NCI-H2107 (cell line): Measurements from ENCODE around the gene ACOD1.
A peak's percentile ranks its signal among the peaks of the same experiment; 100 is the strongest.
"Not testable (repeated sequence)": the region's sequence is repeated elsewhere in the genome, so short reads cannot be mapped to it uniquely, and the experiment has no call there.

Source experiments
- DNase-seq: peaks from one replicate; lab custom pipeline; 2025; lab: John Stamatoyannopoulos, UW

Gene ACOD1

GRCh38 chr13:76948149-76948548, at the start of gene ACOD1:
Gene ACOD1, plus strand, starts transcription at chr13:76948511. Its CDS starts 48 bp downstream, at chr13:76948559.
- no peak for DNase-seq

- not testable (repeated sequence) for DNase-seq
Measured at GRCh38 chr13:76899066-76899465, 49.2 kb upstream of the ACOD1 start.

GRCh38 chr13:76903544-76904162, 44.7 kb upstream of the ACOD1 start:
- DNase-seq: peak; percentile 45

GRCh38 chr13:76904507-76904906, 43.8 kb upstream of the ACOD1 start:
- no peak for DNase-seq

GRCh38 chr13:76912476-76912875, 35.8 kb upstream of the ACOD1 start:
- no peak for DNase-seq

- no peak for DNase-seq
Measured at GRCh38 chr13:76913898-76914297, 34.4 kb upstream of the ACOD1 start.

- no peak for DNase-seq
Measured at GRCh38 chr13:76917095-76917494, 31.2 kb upstream of the ACOD1 start.

- DNase-seq: not testable (repeated sequence)
Measured at GRCh38 chr13:76917755-76918481, 30.4 kb upstream of the ACOD1 start.

GRCh38 chr13:76921516-76921915, 26.8 kb upstream of the ACOD1 start:
- DNase-seq: no peak

- no peak for DNase-seq
Measured at GRCh38 chr13:76925115-76925514, 23.2 kb upstream of the ACOD1 start.

- DNase-seq: no peak
Measured at GRCh38 chr13:76927955-76928354, 20.4 kb upstream of the ACOD1 start.

GRCh38 chr13:76928456-76928855, 19.9 kb upstream of the ACOD1 start:
- no peak for DNase-seq

GRCh38 chr13:76929320-76929719, 19.0 kb upstream of the ACOD1 start:
- no peak for DNase-seq

- DNase-seq: no peak
Measured at GRCh38 chr13:76929851-76930374, 18.4 kb upstream of the ACOD1 start.

- no peak for DNase-seq
Measured at GRCh38 chr13:76932076-76932475, 16.2 kb upstream of the ACOD1 start.

- DNase-seq: no peak
Measured at GRCh38 chr13:76934671-76935070, 13.6 kb upstream of the ACOD1 start.

- DNase-seq: no peak
Measured at GRCh38 chr13:76936763-76937162, 11.5 kb upstream of the ACOD1 start.

- DNase-seq: no peak
Measured at GRCh38 chr13:76937281-76937820, 11.0 kb upstream of the ACOD1 start.

- no peak for DNase-seq
Measured at GRCh38 chr13:76939215-76939614, 9.1 kb upstream of the ACOD1 start.

- no peak for DNase-seq
Measured at GRCh38 chr13:76942363-76942762, 5.9 kb upstream of the ACOD1 start.

- no peak for DNase-seq
Measured at GRCh38 chr13:76943646-76944045, 4.7 kb upstream of the ACOD1 start.

GRCh38 chr13:76944456-76944855, 3.9 kb upstream of the ACOD1 start:
- no peak for DNase-seq

- no peak for DNase-seq
Measured at GRCh38 chr13:76950101-76950500, 1.8 kb downstream of the ACOD1 start.
